ENCODE measurements around the gene ADAMTS16.

Gene ADAMTS16

GRCh38 chr5:5289537-5289936 is 149.4 kb downstream of the ADAMTS16 start:
- DNase-seq = no peak

GRCh38 chr5:5290674-5291334 is 150.7 kb downstream of the ADAMTS16 start:
- DNase-seq = no peak

- DNase-seq = no peak
Measured at GRCh38 chr5:5291357-5291756, 151.2 kb downstream of the ADAMTS16 start.

GRCh38 chr5:5293029-5293428 is 152.9 kb downstream of the ADAMTS16 start:
- no peak for DNase-seq

- no peak for DNase-seq
Measured at GRCh38 chr5:5294429-5294828, 154.3 kb downstream of the ADAMTS16 start.

- DNase-seq = no peak
Measured at GRCh38 chr5:5295351-5295750, 155.2 kb downstream of the ADAMTS16 start.

GRCh38 chr5:5296051-5296450 is 155.9 kb downstream of the ADAMTS16 start:
- no peak for DNase-seq

GRCh38 chr5:5297432-5298067 is 157.4 kb downstream of the ADAMTS16 start:
- no peak for DNase-seq

- no peak for DNase-seq
Measured at GRCh38 chr5:5298068-5298633, 158.0 kb downstream of the ADAMTS16 start.

- no peak for DNase-seq
Measured at GRCh38 chr5:5298841-5299541, 158.9 kb downstream of the ADAMTS16 start.

GRCh38 chr5:5301176-5301575 is 161.0 kb downstream of the ADAMTS16 start:
- DNase-seq = no peak

- no peak for DNase-seq
Measured at GRCh38 chr5:5302201-5302600, 162.1 kb downstream of the ADAMTS16 start.

- no peak for DNase-seq
Measured at GRCh38 chr5:5303242-5303641, 163.1 kb downstream of the ADAMTS16 start.

- peak in 1 of 5 donors; percentile 5 for DNase-seq
Measured at GRCh38 chr5:5304361-5305020, 164.4 kb downstream of the ADAMTS16 start.

- no peak for DNase-seq
Measured at GRCh38 chr5:5306696-5307095, 166.6 kb downstream of the ADAMTS16 start.

GRCh38 chr5:5308319-5308718 is 168.2 kb downstream of the ADAMTS16 start:
- no peak for DNase-seq

- DNase-seq = no peak
Measured at GRCh38 chr5:5309645-5310044, 169.5 kb downstream of the ADAMTS16 start.

- no peak for DNase-seq
Measured at GRCh38 chr5:5313101-5313635, 173.0 kb downstream of the ADAMTS16 start.

- DNase-seq = no peak
Measured at GRCh38 chr5:5314166-5314565, 174.0 kb downstream of the ADAMTS16 start.

- no peak for DNase-seq
Measured at GRCh38 chr5:5314626-5315025, 174.5 kb downstream of the ADAMTS16 start.

GRCh38 chr5:5315068-5315980 is 175.2 kb downstream of the ADAMTS16 start:
- DNase-seq = no peak

GRCh38 chr5:5316334-5316733 is 176.2 kb downstream of the ADAMTS16 start:
- no peak for DNase-seq

All from T-helper 1 cell (primary cell).